ENCODE results near the gene PRR33.

DNA sequence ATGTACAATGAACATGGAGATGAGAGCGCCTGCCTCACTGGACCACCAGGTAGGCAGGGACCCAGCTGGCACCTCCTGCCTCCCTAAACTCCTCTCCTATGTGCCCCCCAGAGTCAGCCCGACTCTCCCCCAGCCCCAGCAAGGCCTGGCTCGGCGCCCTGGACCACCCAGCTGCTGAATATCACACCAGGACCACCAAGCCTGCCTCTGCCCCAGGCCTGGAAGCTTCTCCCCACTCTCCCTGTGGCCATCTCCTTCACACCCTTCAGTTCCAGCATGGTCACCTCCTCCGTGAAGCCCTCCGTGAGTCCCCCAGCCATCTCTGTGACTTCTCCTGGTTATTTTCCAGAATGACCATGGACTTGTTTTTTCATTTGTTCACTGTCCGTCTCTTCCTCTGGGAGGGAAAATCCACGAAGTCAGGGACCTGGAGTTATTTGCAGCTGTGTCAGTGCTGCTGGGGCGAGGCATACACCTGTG is 45.2 kb downstream of the PRR33 start:
- TF ChIP-seq POLR2AphosphoS5 (IDR thresholded peaks at IDR 0.05; ENCODE audit: low read depth, low read length) (no peak), SIN3A (IDR thresholded peaks at IDR 0.05; ENCODE audit: borderline replicate concordance, insufficient read depth, low read depth, low read length) (no peak)
- TF ChIP-seq, protein P1, sequence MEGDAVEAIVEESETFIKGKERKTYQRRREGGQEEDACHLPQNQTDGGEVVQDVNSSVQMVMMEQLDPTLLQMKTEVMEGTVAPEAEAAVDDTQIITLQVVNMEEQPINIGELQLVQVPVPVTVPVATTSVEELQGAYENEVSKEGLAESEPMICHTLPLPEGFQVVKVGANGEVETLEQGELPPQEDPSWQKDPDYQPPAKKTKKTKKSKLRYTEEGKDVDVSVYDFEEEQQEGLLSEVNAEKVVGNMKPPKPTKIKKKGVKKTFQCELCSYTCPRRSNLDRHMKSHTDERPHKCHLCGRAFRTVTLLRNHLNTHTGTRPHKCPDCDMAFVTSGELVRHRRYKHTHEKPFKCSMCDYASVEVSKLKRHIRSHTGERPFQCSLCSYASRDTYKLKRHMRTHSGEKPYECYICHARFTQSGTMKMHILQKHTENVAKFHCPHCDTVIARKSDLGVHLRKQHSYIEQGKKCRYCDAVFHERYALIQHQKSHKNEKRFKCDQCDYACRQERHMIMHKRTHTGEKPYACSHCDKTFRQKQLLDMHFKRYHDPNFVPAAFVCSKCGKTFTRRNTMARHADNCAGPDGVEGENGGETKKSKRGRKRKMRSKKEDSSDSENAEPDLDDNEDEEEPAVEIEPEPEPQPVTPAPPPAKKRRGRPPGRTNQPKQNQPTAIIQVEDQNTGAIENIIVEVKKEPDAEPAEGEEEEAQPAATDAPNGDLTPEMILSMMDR (IDR thresholded peaks at IDR 0.05) = no peak

All from Panc1 (cell line).